Measurements from ENCODE around the gene AIFM1. TPM values are rescaled to one million over a fixed set of nuclear protein-coding genes. Genes with fewer than 3 reads are reported as not detected.

AIFM1 gene
- total RNA-seq, 4 donors from 2014 or later, result 7.6 to 15.0 (median 10.4) TPM

GRCh38 chrX:130114141-130114588 lies 51.5 kb downstream of the AIFM1 start:
- TF ChIP-seq POLR2A (IDR thresholded peaks at IDR 0.05), result no peak
- TF ChIP-seq, protein P1, sequence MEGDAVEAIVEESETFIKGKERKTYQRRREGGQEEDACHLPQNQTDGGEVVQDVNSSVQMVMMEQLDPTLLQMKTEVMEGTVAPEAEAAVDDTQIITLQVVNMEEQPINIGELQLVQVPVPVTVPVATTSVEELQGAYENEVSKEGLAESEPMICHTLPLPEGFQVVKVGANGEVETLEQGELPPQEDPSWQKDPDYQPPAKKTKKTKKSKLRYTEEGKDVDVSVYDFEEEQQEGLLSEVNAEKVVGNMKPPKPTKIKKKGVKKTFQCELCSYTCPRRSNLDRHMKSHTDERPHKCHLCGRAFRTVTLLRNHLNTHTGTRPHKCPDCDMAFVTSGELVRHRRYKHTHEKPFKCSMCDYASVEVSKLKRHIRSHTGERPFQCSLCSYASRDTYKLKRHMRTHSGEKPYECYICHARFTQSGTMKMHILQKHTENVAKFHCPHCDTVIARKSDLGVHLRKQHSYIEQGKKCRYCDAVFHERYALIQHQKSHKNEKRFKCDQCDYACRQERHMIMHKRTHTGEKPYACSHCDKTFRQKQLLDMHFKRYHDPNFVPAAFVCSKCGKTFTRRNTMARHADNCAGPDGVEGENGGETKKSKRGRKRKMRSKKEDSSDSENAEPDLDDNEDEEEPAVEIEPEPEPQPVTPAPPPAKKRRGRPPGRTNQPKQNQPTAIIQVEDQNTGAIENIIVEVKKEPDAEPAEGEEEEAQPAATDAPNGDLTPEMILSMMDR (IDR thresholded peaks at IDR 0.05), result no peak
- intact Hi-C loops (cut with DNase I; ENCODE audit: low total_unique reads), result no loop called here
- H3K4me3 ChIP-seq (ENCODE audit: low read depth, poor library complexity, severe bottlenecking), result no peak overlapping the region
- DNase-seq (ENCODE audit: low spot score in 2 of 2), result no peak
- WGBS, 2 donors, result 24 to 59% methylated on average over 6 to 9 of the region's 9 CpGs

GRCh38 chrX:130111220-130112154 lies 54.2 kb downstream of the AIFM1 start:
- TF ChIP-seq, protein P1 (IDR thresholded peaks at IDR 0.05), result no peak
- TF ChIP-seq POLR2A (IDR thresholded peaks at IDR 0.05), result no peak
- no peak overlapping the region for H3K4me3 ChIP-seq (ENCODE audit: low read depth, poor library complexity, severe bottlenecking)
- intact Hi-C loops (cut with DNase I; ENCODE audit: low total_unique reads), result no loop called here
- no peak for DNase-seq (ENCODE audit: low spot score in 2 of 2)
- WGBS, 2 donors, result 43 to 59% methylated on average over 25 to 42 of the region's 43 CpGs

DNA sequence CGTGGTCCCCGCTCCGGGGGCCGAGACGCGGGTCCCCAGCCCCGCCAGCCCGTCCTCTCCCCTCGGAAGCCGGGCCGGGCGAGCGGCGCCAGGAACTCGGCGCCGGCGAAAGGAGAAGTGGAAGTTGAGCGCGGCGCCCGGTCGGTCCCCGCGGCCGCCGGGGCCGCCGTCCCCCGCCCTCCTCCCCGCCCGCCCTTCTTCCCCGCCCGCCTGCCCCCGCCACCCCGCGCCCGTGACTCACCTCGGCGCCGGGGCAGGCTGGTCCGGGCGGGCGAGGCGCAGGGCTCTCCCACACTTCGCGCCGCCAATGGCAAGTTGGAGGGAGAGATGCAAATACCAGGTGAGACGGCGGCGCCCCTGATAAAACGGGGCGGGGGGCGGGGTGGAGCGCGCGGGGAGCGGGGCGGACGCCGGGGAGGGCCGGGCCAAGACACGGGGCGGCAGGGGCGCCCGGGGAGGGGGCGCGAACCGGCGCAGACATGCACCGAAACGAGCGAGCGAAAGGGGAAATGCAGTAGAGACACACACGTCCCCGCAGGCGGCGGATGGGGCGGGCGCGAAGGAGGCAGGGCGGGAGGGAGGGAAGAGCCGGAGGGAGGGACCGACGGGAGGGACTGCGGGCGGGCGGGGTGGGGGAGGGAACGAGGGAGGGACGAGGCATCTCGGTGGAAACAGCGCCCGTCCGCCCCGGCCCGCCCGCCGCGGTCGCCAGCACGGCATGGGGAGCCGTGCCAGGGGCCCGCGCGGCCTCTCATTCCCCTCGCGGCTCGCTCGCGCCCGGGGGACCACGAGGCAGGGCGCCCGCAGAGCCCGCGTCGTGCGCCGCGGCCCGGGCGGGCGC lies 55.0 kb downstream of the AIFM1 start, which contains the start of gene ELF4:
TSS of gene ELF4 (minus strand) at position 119 of the 841 bp plus-strand sequence. CDS start 29,167 bp downstream, outside the sequence.
- TF ChIP-seq, protein P1 (IDR thresholded peaks at IDR 0.05), result no peak
- TF ChIP-seq POLR2A (IDR thresholded peaks at IDR 0.05), result no peak
- no peak for DNase-seq (ENCODE audit: low spot score in 2 of 2)
- 2 to 43% methylated on average over 11 to 55 of the region's 123 CpGs for WGBS, 2 donors
- H3K4me3 ChIP-seq (ENCODE audit: low read depth, poor library complexity, severe bottlenecking), result peak within 1 kb of the TSS; percentile 69
- intact Hi-C loops (cut with DNase I; ENCODE audit: low total_unique reads), result no loop called here

DNA sequence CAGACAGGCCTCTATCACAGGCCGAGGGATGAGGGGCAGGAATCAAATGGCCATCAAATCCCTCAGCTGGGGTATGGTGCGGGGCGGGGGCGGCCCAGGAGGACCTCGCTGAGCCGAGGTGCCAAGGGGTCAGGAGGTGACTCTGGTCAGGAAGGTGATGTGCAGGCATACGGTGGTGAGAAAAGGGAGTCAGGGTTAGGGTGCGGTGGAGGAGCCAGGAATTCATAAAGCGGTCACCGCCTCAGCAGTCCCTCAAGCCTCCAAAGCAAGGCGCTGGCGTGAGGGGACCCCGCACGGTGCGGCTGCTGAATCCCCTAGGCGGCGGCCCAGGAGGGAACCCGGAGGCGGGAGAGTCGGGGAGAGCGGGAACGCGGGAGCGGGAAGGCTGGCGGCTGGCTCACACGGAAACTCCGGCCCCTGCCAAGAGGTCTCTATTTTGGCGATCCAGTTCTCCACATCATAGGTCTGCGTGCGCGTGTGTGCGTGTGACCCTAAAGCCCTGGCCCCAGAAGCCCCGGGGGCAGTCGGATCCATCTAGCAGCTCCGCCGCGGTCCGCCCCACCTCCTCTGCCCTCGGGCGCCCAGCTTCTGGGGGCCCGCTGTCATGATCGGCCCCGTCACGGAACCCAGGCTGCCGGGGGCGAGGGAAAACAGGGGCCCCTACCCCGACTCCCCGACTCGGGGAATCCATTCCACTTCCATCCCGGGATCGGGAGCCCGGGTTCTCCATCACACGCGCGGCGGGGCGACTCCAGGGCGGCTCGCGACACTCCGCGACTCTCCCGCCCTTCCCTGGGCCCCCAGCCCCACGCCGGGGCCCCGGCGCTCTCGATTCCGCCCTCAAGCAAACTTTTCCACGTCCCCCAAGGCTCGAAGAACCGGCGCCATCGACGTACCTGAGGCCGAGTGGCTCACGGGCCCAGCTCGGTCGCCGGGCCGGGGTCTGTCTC lies 55.9 kb downstream of the AIFM1 start:
- intact Hi-C loops (cut with DNase I; ENCODE audit: low total_unique reads), result loop anchor here (5.0 kb wide), 1 partner anchor 568 kb away; no protein-coding TSS in a partner anchor
- 3 to 42% methylated on average over 13 to 53 of the region's 81 CpGs for WGBS, 2 donors
- DNase-seq (ENCODE audit: low spot score in 2 of 2), result no peak
- TF ChIP-seq POLR2A (IDR thresholded peaks at IDR 0.05), result no peak
- TF ChIP-seq, protein P1 (IDR thresholded peaks at IDR 0.05), result no peak
- H3K4me3 ChIP-seq (ENCODE audit: low read depth, poor library complexity, severe bottlenecking), result peak overlapping the region; percentile 69

Data from lower leg skin (tissue), 4 donors.